Hindlimb muscle (tissue), 1 donor: ENCODE measurements around the gene RSBN1L. TPM values are rescaled to one million over a fixed set of nuclear protein-coding genes. Genes with fewer than 3 reads are reported as not detected.
"Not testable (repeated sequence)": the region's sequence is repeated elsewhere in the genome, so short reads cannot be mapped to it uniquely, and the experiment has no call there.

Experiments used
- DNase-seq: peaks from one replicate; pipeline ENCODE4 v3.0.0-alpha.2; 2013
- polyA plus RNA-seq: library from polyadenylated mRNA; unstranded; fragments of 120-200 nt; gene quantifications from one replicate; pipeline ENCODE4 v1.2.1, GENCODE V29; 2013; ENCODE audit not compliant: insufficient read length

RSBN1L gene
- polyA plus RNA-seq, 1 donor: 15.5 TPM

GRCh38 chr7:77771901-77772300 lies 75.6 kb downstream of the RSBN1L start:
- no peak for DNase-seq

GRCh38 chr7:77778535-77778934 lies 82.3 kb downstream of the RSBN1L start:
- DNase-seq: no peak

- DNase-seq: no peak
These were observed 86.1 kb downstream of the RSBN1L start for GRCh38 chr7:77782383-77782782.

- no peak for DNase-seq
These were observed 86.9 kb downstream of the RSBN1L start for GRCh38 chr7:77783111-77783510.

GRCh38 chr7:77783545-77783944 lies 87.3 kb downstream of the RSBN1L start:
- DNase-seq: no peak

- DNase-seq: not testable (repeated sequence)
These were observed 88.2 kb downstream of the RSBN1L start for GRCh38 chr7:77784426-77784825.

GRCh38 chr7:77786018-77786417 lies 89.8 kb downstream of the RSBN1L start:
- no peak for DNase-seq

GRCh38 chr7:77786741-77787140 lies 90.5 kb downstream of the RSBN1L start:
- no peak for DNase-seq

- no peak for DNase-seq
These were observed 92.2 kb downstream of the RSBN1L start for GRCh38 chr7:77788327-77788902.

- no peak for DNase-seq
These were observed 95.1 kb downstream of the RSBN1L start for GRCh38 chr7:77791336-77791735.

GRCh38 chr7:77791956-77792355 lies 95.7 kb downstream of the RSBN1L start:
- no peak for DNase-seq

GRCh38 chr7:77794000-77794399 lies 97.7 kb downstream of the RSBN1L start:
- no peak for DNase-seq

- no peak for DNase-seq
These were observed 99.8 kb downstream of the RSBN1L start for GRCh38 chr7:77796109-77796508.

- DNase-seq: no peak
These were observed 100.7 kb downstream of the RSBN1L start for GRCh38 chr7:77796960-77797359.

GRCh38 chr7:77797734-77798393 lies 101.6 kb downstream of the RSBN1L start:
- peak; percentile 73 for DNase-seq

GRCh38 chr7:77798394-77799077 lies 102.3 kb downstream of the RSBN1L start, which contains the start of the genes PHTF2 and TMEM60:
PHTF2 (plus strand) TSS chr7:77798773.
TMEM60 (minus strand) TSS chr7:77798434; CDS start chr7:77794373, 4,061 bp downstream.
- DNase-seq: peak; percentile 97

- peak; percentile 49 for DNase-seq
These were observed 103.1 kb downstream of the RSBN1L start for GRCh38 chr7:77799078-77799964.

- DNase-seq: no peak
These were observed 103.9 kb downstream of the RSBN1L start for GRCh38 chr7:77800158-77800557.

- no peak for DNase-seq
These were observed 104.5 kb downstream of the RSBN1L start for GRCh38 chr7:77800730-77801129.

GRCh38 chr7:77802557-77803405 lies 106.5 kb downstream of the RSBN1L start:
- no peak for DNase-seq

GRCh38 chr7:77806425-77806824 lies 110.2 kb downstream of the RSBN1L start:
- no peak for DNase-seq

- no peak for DNase-seq
These were observed 112.3 kb downstream of the RSBN1L start for GRCh38 chr7:77808517-77808916.
